ENCODE data around the gene ZNF716.
"Not testable (repeated sequence)": the region's sequence is repeated elsewhere in the genome, so short reads cannot be mapped to it uniquely, and the experiment has no call there.

ZNF716 gene

DNA sequence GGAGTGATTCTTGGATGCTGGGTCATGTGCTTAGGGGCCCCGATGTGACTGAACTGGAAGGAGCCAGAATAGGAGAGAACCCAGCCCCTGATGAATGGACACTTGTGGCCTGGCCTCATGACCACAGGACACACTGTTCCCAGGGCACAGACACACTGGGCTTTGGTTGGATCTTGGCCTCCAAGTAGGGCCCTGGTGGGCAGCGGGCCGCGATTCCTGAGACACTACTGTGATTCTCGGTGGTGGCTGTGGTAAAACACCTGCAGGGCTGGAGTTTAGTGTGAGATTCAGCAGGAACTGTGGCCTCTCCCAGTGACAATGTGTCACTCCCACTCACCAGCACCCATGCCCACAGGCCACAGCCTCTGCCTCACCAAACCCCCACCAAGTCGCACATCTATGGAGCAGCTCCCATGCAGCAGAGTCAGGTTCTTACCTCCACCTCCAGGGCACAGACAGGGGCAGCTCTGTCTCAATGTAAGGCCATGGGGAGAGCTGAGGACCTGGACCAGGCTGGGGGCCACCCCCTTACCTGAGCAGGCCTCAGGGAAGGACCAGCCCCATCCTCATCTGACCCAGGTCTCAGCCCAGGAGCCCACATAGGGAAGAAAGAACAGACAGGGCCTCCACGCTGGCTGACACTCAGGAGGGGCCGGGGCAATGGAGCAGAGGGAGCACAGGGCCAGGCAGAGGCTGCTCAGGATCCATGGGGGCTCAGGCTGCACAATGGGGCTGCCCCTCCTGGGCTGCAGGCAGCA, 33.2 kb upstream of the ZNF716 start:
- no peak for ATAC-seq
- no peaks in the 10 kb centered on the region for H3K27me3 Mint-ChIP-seq

DNA sequence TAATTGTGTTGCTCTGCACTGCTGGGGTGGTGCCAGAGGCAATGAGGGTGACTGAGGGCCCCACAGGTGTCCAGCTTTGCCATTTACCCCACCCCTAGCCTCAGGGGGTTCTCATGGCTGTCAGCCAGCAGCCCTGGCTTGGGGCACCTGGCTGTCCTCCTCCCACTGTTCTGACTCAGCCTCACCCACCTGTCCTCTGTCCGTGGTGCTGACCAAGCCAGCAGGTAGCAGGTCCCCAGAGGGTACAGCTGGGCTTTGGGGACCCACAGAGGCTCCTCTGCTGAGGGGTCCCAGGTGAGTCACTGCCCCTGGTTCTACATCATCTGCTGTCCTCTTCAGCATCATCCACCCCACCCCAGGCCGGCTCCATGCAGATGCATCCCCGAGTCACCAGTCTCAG, 32.2 kb upstream of the ZNF716 start:
- DNase-seq, result no peak
- Mint-ChIP-seq H3K9me3 (peaks cover 6% of the 10 kb centered on the region), H3K27me3 (no peaks in the 10 kb centered on the region), H3K27ac (no peak overlapping the region), H3K4me3 (no peak overlapping the region), H3K36me3 (ENCODE audit: low read depth) (no peaks in the 10 kb centered on the region), H3K4me1 (no peaks in the 10 kb centered on the region)
- ATAC-seq, result no peak

More for the DNA sequence above, 33.2 kb upstream of the ZNF716 start:
- H3K36me3 Mint-ChIP-seq (ENCODE audit: low read depth), result no peaks in the 10 kb centered on the region
- DNase-seq, result no peak
- H3K4me1 Mint-ChIP-seq, result no peaks in the 10 kb centered on the region
- H3K27ac Mint-ChIP-seq, result no peak overlapping the region
- H3K4me3 Mint-ChIP-seq, result no peak overlapping the region
- peaks cover 6% of the 10 kb centered on the region for H3K9me3 Mint-ChIP-seq

DNA sequence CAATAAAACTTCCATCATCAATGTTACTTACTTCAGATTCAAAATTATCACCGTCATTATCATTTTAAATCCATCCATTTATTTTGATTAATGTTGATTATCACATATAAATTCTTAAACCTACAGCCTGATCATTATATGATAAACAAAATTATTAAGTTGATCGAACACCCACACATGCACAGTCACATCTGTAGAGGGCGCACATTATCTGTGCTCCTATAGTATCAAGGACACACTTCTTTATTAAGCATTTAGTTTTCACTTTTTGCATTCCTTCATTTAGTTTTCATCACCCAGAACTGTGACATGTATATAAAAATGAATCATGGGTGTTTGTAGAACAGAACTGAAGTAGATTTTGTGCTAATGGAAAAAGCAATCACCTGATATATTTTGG, 26.2 kb upstream of the ZNF716 start:
- DNase-seq (no peak), ATAC-seq (no peak)
- H3K4me3 Mint-ChIP-seq, result no peak overlapping the region
- peaks cover 25% of the 10 kb centered on the region for H3K9me3 Mint-ChIP-seq
- H3K4me1 Mint-ChIP-seq, result no peaks in the 10 kb centered on the region
- no peaks in the 10 kb centered on the region for H3K27me3 Mint-ChIP-seq
- H3K36me3 Mint-ChIP-seq (ENCODE audit: low read depth), result no peaks in the 10 kb centered on the region
- H3K27ac Mint-ChIP-seq, result no peak overlapping the region

DNA sequence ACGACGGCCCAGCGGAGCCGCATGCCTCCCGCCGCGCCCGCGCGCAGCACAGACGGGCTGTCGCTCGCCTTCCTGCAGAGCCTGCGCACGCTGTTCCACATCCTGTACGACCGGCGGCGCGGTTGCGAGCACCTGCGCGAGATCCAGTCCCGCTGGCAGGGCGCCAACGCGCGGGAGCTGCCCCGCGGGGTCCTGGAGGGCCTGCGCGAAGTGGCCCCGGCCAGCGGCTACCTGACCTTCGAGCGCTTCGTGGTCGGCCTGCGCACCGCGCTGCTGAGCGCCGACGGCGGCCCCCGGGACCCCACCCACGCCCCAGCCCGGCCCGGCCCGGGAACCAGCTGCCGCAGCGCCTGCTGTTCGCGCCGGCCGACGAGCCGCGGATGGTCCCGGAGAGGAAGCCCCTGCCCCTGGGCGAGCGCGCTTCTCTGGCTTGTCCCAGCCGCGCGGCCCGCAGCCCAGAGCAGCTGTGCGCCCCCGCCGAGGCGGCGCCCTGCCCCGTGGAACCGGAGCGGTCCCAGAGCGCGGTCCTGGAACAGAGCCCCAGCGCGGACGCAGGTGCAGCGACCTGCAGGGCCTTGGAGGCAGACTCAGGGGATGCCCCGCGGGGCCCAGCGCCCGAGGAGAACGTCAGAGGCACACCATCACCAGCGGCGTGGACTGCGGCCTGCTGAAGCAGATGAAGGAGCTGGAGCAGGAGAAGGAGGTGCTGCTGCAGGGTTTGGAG, 25.3 kb upstream of the ZNF716 start:
- Mint-ChIP-seq H3K36me3 (ENCODE audit: low read depth) (no peaks in the 10 kb centered on the region), H3K4me3 (no peak overlapping the region), H3K9me3 (peaks cover 28% of the 10 kb centered on the region), H3K4me1 (no peaks in the 10 kb centered on the region), H3K27me3 (no peaks in the 10 kb centered on the region), H3K27ac (no peak overlapping the region)
- DNase-seq, result no peak
- no peak for ATAC-seq

DNA sequence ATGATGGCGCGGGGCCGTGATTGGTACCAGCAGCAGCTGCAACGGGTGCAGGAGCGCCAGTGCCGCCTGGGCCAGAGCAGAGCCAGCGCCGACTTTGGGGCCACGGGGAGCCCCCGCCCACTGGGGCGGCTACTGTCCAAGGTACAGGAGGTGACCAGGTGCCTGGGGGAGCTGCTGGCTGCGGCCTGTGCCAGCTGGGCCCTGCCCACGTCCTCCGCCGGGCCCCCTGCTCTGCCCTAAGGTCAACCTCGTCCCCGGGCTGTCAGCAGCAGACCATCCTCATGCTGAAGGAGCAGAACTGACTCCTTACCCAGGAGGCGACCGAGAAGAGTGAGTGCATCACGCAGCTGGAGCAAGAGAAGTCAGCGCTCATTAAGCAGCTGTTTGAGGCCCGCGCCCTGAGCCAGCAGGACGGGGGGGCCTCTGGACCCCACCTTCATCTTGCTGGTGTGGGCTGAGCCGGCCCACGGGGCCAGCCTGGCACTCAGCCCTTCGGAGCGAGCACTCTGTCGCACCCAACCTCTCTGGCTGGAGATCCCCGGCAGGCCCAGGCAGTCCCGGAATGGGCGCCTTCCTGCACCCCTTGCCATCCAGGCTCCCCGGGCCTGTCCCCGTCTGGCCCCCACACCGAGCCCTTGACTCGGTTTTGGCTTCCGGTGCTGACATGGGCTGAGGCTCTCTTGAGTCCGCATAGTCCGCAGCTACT, 24.6 kb upstream of the ZNF716 start:
- DNase-seq (no peak), ATAC-seq (no peak)
- Mint-ChIP-seq H3K9me3 (peaks cover 30% of the 10 kb centered on the region), H3K4me3 (no peak overlapping the region), H3K27me3 (no peaks in the 10 kb centered on the region), H3K36me3 (ENCODE audit: low read depth) (no peaks in the 10 kb centered on the region), H3K27ac (no peak overlapping the region), H3K4me1 (no peaks in the 10 kb centered on the region)

- Mint-ChIP-seq H3K36me3 (ENCODE audit: low read depth) (no peaks in the 10 kb centered on the region), H3K27ac (no peak overlapping the region), H3K4me1 (no peaks in the 10 kb centered on the region), H3K9me3 (peaks cover 30% of the 10 kb centered on the region), H3K27me3 (no peaks in the 10 kb centered on the region), H3K4me3 (no peak overlapping the region)
- no peak for ATAC-seq
- DNase-seq, result no peak
Observed at GRCh38 chr7:57425969-57426628, 23.9 kb upstream of the ZNF716 start.

GRCh38 chr7:57426629-57427003, 23.4 kb upstream of the ZNF716 start:
- no peak overlapping the region for H3K27ac Mint-ChIP-seq
- ATAC-seq (peak; percentile 33), DNase-seq (no peak)
- no peaks in the 10 kb centered on the region for H3K4me1 Mint-ChIP-seq
- no peaks in the 10 kb centered on the region for H3K27me3 Mint-ChIP-seq
- no peaks in the 10 kb centered on the region for H3K36me3 Mint-ChIP-seq (ENCODE audit: low read depth)
- peaks cover 27% of the 10 kb centered on the region for H3K9me3 Mint-ChIP-seq
- H3K4me3 Mint-ChIP-seq, result no peak overlapping the region

DNA sequence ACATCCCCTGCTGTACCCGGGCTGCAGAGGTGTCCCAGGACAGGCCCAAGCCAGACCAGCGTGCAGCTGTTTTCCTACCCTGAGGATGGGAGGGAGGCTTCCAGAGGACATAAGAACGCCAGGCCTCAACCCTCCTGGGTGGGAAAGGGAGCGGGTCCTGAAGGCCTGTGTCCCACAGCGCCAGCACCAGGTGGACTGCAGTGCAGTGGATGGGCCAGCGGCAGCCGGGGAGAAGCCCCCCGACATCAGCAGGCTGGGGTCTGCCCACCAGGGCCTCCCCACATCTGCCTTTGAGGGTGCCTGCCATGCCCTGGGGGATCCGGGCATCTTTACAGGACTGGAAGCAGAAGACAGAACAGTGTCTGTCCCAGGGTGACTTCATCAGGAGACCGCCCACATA, 22.8 kb upstream of the ZNF716 start:
- H3K27me3 Mint-ChIP-seq, result no peaks in the 10 kb centered on the region
- H3K9me3 Mint-ChIP-seq, result peaks cover 32% of the 10 kb centered on the region
- H3K4me3 Mint-ChIP-seq, result no peak overlapping the region
- no peaks in the 10 kb centered on the region for H3K4me1 Mint-ChIP-seq
- ATAC-seq, result no peak
- no peak overlapping the region for H3K27ac Mint-ChIP-seq
- no peak for DNase-seq
- no peaks in the 10 kb centered on the region for H3K36me3 Mint-ChIP-seq (ENCODE audit: low read depth)

- H3K4me1 Mint-ChIP-seq, result no peaks in the 10 kb centered on the region
- H3K27ac Mint-ChIP-seq, result no peak overlapping the region
- ATAC-seq (no peak), DNase-seq (no peak)
- H3K9me3 Mint-ChIP-seq, result peaks cover 32% of the 10 kb centered on the region
- no peaks in the 10 kb centered on the region for H3K36me3 Mint-ChIP-seq (ENCODE audit: low read depth)
- H3K27me3 Mint-ChIP-seq, result no peaks in the 10 kb centered on the region
- H3K4me3 Mint-ChIP-seq, result no peak overlapping the region
Observed at GRCh38 chr7:57427594-57427993, 22.4 kb upstream of the ZNF716 start.

GRCh38 chr7:57432583-57432982, 17.4 kb upstream of the ZNF716 start:
- H3K4me1 Mint-ChIP-seq, result no peaks in the 10 kb centered on the region
- H3K4me3 Mint-ChIP-seq, result no peak overlapping the region
- no peak overlapping the region for H3K27ac Mint-ChIP-seq
- H3K9me3 Mint-ChIP-seq, result peaks cover 22% of the 10 kb centered on the region
- no peaks in the 10 kb centered on the region for H3K36me3 Mint-ChIP-seq (ENCODE audit: low read depth)
- DNase-seq (no peak), ATAC-seq (no peak)
- no peaks in the 10 kb centered on the region for H3K27me3 Mint-ChIP-seq

DNA sequence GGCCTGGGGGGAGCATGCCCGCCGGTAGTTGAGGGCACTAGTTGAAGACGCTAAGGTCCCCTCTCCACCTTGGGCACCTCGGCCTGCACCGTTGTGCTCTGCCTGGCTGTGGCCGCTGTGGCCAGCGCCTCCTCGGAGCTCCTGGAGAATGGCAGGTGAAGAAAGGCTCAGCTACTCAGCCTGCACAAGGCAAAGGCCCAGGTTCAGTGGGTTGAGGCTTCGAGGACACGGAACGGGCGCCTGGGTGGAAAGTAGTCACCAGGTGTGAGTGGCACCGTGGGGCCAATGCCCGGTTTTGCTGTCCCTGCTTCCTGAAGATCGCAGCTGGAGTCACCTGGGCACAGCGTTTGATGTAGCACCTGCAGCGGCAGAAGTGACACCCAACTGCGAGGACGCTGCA, 12.4 kb upstream of the ZNF716 start:
- ATAC-seq, result no peak
- Mint-ChIP-seq H3K4me3 (no peak overlapping the region), H3K27ac (no peak overlapping the region), H3K4me1 (no peaks in the 10 kb centered on the region), H3K36me3 (ENCODE audit: low read depth) (no peaks in the 10 kb centered on the region), H3K9me3 (peaks cover 11% of the 10 kb centered on the region), H3K27me3 (no peaks in the 10 kb centered on the region)
- no peak for DNase-seq

DNA sequence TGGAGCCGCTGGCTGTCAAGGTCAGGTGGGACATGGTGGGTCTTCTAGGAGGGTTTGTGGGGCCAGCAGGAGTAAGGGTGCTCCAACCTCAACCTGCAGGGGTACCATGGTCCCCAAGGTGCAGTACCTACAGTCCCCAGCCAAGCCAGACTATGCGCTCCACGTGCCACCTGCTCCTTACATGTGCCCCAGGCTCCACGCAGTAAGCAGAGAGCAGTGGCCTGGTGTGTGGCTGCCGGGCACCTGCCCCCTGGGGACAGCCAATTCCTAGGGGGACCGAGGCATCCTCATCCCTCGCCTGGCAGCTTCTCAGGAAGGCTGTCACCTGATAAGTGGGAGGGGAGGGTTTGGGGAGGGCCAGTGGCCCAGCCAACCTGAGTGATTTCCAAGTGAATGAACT, 11.7 kb upstream of the ZNF716 start:
- H3K9me3 Mint-ChIP-seq, result peaks cover 15% of the 10 kb centered on the region
- no peak for DNase-seq
- H3K4me1 Mint-ChIP-seq, result no peaks in the 10 kb centered on the region
- H3K27me3 Mint-ChIP-seq, result no peaks in the 10 kb centered on the region
- no peak overlapping the region for H3K27ac Mint-ChIP-seq
- no peak for ATAC-seq
- no peaks in the 10 kb centered on the region for H3K36me3 Mint-ChIP-seq (ENCODE audit: low read depth)
- H3K4me3 Mint-ChIP-seq, result no peak overlapping the region

DNA sequence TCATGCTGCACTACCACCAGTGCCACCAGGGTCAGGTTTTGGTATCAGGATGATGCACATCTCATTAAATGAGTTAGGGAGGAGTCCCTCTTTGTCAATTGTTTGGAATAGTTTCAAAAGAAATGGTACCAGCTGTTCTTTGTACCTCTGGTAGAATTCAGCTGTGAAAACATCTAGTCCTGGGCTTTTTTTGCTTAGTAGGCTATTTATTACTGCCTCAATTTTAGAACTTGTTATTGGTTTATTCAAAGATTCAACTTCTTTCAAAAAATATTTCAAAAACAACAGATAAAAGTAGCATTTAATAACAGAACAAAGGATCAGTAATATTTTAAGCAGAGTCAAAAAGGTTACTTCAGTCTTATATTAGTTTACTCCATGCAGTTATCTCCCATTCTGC, 6.4 kb upstream of the ZNF716 start:
- no peak overlapping the region for H3K4me3 Mint-ChIP-seq
- H3K4me1 Mint-ChIP-seq, result no peaks in the 10 kb centered on the region
- H3K27ac Mint-ChIP-seq, result no peak overlapping the region
- no peaks in the 10 kb centered on the region for H3K36me3 Mint-ChIP-seq (ENCODE audit: low read depth)
- H3K9me3 Mint-ChIP-seq, result peaks cover 22% of the 10 kb centered on the region
- DNase-seq (no peak), ATAC-seq (no peak)
- no peaks in the 10 kb centered on the region for H3K27me3 Mint-ChIP-seq

DNA sequence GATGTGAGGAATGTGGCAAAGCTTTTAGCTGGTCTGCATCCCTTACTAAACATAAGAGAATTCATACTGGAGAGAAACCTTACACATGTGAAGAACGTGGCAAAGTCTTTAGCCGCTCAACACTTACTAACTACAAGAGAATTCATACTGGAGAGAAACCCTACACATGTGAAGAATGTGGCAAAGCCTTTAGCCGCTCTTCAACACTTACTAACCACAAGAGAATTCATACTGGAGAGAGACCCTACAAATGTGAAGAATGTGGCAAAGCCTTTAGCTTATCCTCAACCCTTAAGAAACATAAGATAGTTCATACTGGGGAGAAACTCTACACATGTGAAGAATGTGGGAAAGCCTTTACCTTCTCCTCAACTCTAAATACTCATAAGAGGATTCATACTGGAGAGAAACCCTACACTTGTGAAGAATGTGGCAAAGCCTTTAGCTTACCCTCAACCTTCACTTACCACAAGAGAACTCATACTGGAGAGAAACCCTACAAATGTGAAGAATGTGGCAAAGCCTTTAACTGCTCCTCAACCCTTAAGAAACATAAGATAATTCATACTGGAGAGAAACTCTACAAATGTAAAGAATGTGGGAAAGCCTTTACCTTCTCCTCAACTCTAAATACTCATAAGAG, 19.3 kb downstream of the ZNF716 start:
- not testable (repeated sequence) for ATAC-seq, H3K4me1 Mint-ChIP-seq, H3K4me3 Mint-ChIP-seq, DNase-seq, H3K27ac Mint-ChIP-seq, H3K27me3 Mint-ChIP-seq
- H3K9me3 Mint-ChIP-seq, result peaks cover 56% of the 10 kb centered on the region
- H3K36me3 Mint-ChIP-seq (ENCODE audit: low read depth), result peaks cover 16% of the 10 kb centered on the region
